Panc1 (cell line): ENCODE results near the gene CDH13. TPM values are rescaled to one million over a fixed set of nuclear protein-coding genes. Genes with fewer than 3 reads are reported as not detected.

Source experiments
- ATAC-seq: fragments of 200-7000 bp; cut with Tn5 transposase; 2 replicates; pipeline ENCODE4 v1.9.1; 2020; ENCODE audit warnings: mild to moderate bottlenecking, moderate library complexity
- BruUV-seq: library from RNA; stranded (reverse); fragments of 400-500 nt; replicated peaks from 2 replicates; lab custom pipeline; 2021; lab: Mats Ljungman, UMichigan
- CTCF ChIA-PET: fragments of 300-600 bp; sonication (Branson Sonifier 250); formaldehyde crosslinking; loops from one replicate; lab custom pipeline; 2022; ENCODE audit warnings: antibody characterized with exemption; lab: Charles Lee
- POLR2A ChIA-PET: fragments of 300-600 bp; sonication (Branson Sonifier 250); formaldehyde crosslinking; loops from one replicate; lab custom pipeline; 2022; ENCODE audit warnings: antibody characterized with exemption; lab: Charles Lee
- DNase-seq: peaks from one replicate; pipeline ENCODE4 v3.0.0-alpha.2; 2010; ENCODE audit warnings: low read depth, low spot score
- H3K27ac ChIP-seq: 2 replicates; pipeline ENCODE4 v1.5.1; 2011; ENCODE audit warnings: mild to moderate bottlenecking, low read length, inconsistent platforms
- H3K27me3 ChIP-seq: fragments of 200-500 bp; sonication (Bioruptor generic); 2 replicates; pipeline ENCODE4 v1.6.0; 2014; ENCODE audit warnings: low read length, inconsistent platforms; ENCODE audit not compliant: control insufficient read depth, insufficient read depth
- H3K36me3 ChIP-seq: fragments of 200-500 bp; sonication (Bioruptor generic); 2 replicates; pipeline ENCODE4 v1.5.1; 2014; ENCODE audit warnings: inconsistent platforms, mild to moderate bottlenecking, low read length, moderate library complexity; ENCODE audit not compliant: control insufficient read depth, insufficient read depth
- H3K4me1 ChIP-seq: 2 replicates; pipeline ENCODE4 v1.5.1; 2011; ENCODE audit warnings: inconsistent platforms, mild to moderate bottlenecking, low read length, moderate library complexity; ENCODE audit not compliant: control insufficient read depth, insufficient read depth
- H3K4me3 ChIP-seq, 2 experiments: 2 replicates each; pipeline ENCODE4 v1.5.1; 2011 to 2012; ENCODE audit warnings: low read depth in 2 of 2, low read length in 2 of 2, mild to moderate bottlenecking in 2 of 2, inconsistent platforms in 1 of 2, moderate library complexity in 1 of 2
- H3K9me3 ChIP-seq: fragments of 200-500 bp; sonication (Bioruptor generic); 2 replicates; pipeline ENCODE4 v1.5.1; 2014; ENCODE audit warnings: low read depth, mild to moderate bottlenecking, inconsistent platforms, low read length, moderate library complexity; ENCODE audit not compliant: control insufficient read depth, insufficient read depth
- POLR2AphosphoS5 ChIP-seq: IDR thresholded peaks from 2 replicates; pipeline ENCODE4 v1.6.1; 2012; ENCODE audit warnings: mild to moderate bottlenecking, low read depth, low read length, moderate library complexity
- SIN3A ChIP-seq: IDR thresholded peaks from 2 replicates; pipeline ENCODE4 v1.6.1; 2012; ENCODE audit warnings: low read depth, mild to moderate bottlenecking, low read length, moderate library complexity, borderline replicate concordance; ENCODE audit not compliant: insufficient read depth
- TCF7L2 ChIP-seq: IDR thresholded peaks from 2 replicates; pipeline ENCODE4 v1.6.1; 2011; ENCODE audit warnings: mild to moderate bottlenecking, low read depth, low read length, inconsistent platforms
- in situ Hi-C: cut with HindIII; loops from 2 replicates; pipeline ENCODE4 v1.10.0; 2016; ENCODE audit warnings: low sequenced_read_pairs, low pct_unique_long_range_greater_than_20kb
- intact Hi-C: fragments of 100-400 bp; cut with micrococcal nuclease; formaldehyde crosslinking; loops from one replicate; pipeline ENCODE4 v1.10.0; 2022; ENCODE audit not compliant: unreplicated experiment
- total RNA-seq: library from RNA; stranded (reverse); gene quantifications from one replicate; pipeline ENCODE4 v1.2.1, GENCODE V29; 2021; ENCODE audit not compliant: unreplicated experiment
- TF ChIP-seq, protein P1 (sequence below), 2 experiments: IDR thresholded peaks; 2 replicates each; pipeline ENCODE4 v1.6.1; 2011 to 2012; ENCODE audit warnings: low read depth in 2 of 2, control low read depth in 1 of 2, low read length in 1 of 2, mild to moderate bottlenecking in 1 of 2, moderate library complexity in 1 of 2; ENCODE audit not compliant: insufficient read depth in 1 of 2
- TF ChIP-seq, protein P2 (sequence below): fragments of 450-650 bp; IDR thresholded peaks from 2 replicates; pipeline ENCODE4 v1.5.1; 2017; ENCODE audit warnings: mild to moderate bottlenecking

Gene CDH13
- total RNA-seq, 1 experiment from 2014 or later: not detected

DNA sequence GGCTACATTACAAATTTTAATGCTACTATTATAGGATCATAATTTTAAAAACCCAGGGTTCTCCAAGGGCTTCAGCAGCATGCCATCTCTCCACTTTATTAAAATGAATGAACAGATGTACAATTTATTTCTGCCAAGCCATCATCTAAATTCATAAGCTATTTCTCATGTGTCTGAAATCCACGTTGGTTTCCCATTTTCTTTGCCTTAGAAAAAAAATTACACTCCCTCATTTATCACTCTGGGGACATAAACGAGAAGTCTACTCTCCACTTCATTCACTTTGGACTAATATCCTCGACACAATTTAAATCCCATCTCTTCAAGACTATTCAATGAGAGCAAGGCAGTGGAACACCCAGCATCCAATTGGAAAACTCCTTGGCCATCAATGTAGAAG is 1002.7 kb downstream of the CDH13 start:
- H3K9me3 ChIP-seq: no peaks in the 10 kb centered on the region
- ChIA-PET POLR2A (no interaction called here), CTCF (no interaction called here)
- in situ Hi-C loops: no loop called here
- no peak for TF ChIP-seq TCF7L2
- TF ChIP-seq, protein P1, sequence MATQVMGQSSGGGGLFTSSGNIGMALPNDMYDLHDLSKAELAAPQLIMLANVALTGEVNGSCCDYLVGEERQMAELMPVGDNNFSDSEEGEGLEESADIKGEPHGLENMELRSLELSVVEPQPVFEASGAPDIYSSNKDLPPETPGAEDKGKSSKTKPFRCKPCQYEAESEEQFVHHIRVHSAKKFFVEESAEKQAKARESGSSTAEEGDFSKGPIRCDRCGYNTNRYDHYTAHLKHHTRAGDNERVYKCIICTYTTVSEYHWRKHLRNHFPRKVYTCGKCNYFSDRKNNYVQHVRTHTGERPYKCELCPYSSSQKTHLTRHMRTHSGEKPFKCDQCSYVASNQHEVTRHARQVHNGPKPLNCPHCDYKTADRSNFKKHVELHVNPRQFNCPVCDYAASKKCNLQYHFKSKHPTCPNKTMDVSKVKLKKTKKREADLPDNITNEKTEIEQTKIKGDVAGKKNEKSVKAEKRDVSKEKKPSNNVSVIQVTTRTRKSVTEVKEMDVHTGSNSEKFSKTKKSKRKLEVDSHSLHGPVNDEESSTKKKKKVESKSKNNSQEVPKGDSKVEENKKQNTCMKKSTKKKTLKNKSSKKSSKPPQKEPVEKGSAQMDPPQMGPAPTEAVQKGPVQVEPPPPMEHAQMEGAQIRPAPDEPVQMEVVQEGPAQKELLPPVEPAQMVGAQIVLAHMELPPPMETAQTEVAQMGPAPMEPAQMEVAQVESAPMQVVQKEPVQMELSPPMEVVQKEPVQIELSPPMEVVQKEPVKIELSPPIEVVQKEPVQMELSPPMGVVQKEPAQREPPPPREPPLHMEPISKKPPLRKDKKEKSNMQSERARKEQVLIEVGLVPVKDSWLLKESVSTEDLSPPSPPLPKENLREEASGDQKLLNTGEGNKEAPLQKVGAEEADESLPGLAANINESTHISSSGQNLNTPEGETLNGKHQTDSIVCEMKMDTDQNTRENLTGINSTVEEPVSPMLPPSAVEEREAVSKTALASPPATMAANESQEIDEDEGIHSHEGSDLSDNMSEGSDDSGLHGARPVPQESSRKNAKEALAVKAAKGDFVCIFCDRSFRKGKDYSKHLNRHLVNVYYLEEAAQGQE (IDR thresholded peaks at IDR 0.05; ENCODE audit: insufficient read depth in 1 of 2, low read depth in 2 of 2, low read length in 1 of 2): no peak
- TF ChIP-seq SIN3A: no peak
- TF ChIP-seq, protein P2, sequence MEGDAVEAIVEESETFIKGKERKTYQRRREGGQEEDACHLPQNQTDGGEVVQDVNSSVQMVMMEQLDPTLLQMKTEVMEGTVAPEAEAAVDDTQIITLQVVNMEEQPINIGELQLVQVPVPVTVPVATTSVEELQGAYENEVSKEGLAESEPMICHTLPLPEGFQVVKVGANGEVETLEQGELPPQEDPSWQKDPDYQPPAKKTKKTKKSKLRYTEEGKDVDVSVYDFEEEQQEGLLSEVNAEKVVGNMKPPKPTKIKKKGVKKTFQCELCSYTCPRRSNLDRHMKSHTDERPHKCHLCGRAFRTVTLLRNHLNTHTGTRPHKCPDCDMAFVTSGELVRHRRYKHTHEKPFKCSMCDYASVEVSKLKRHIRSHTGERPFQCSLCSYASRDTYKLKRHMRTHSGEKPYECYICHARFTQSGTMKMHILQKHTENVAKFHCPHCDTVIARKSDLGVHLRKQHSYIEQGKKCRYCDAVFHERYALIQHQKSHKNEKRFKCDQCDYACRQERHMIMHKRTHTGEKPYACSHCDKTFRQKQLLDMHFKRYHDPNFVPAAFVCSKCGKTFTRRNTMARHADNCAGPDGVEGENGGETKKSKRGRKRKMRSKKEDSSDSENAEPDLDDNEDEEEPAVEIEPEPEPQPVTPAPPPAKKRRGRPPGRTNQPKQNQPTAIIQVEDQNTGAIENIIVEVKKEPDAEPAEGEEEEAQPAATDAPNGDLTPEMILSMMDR: no peak
- no peak for TF ChIP-seq POLR2AphosphoS5
- no peaks in the 10 kb centered on the region for H3K4me1 ChIP-seq
- no peak overlapping the region for H3K4me3 ChIP-seq
- no peaks in the 10 kb centered on the region for H3K36me3 ChIP-seq
- intact Hi-C loops: no loop called here
- ATAC-seq: no peak
- DNase-seq: no peak
- no TSS peak for BruUV-seq
- H3K27ac ChIP-seq: no peak overlapping the region
- H3K27me3 ChIP-seq: no peaks in the 10 kb centered on the region

DNA sequence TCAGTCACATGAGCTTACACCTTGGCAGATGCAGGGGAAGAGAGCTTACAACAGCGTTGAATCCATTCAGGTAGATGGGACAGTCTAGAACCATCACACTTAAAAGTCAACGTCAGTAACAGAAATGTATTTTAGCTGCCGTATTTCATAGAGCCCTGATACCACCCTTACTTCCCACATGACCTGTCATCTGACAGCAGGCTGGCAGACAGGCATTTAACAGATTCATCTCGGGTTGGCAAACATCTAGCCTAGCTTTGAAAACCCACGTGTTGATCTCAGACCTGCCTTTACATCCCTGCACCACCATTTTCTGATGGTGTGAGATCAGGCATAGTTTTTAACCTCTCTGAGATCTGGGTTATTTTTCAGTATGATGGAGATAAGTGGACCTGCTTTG is 1003.1 kb downstream of the CDH13 start:
- H3K4me3 ChIP-seq: no peak overlapping the region
- no peak for DNase-seq
- ChIA-PET POLR2A (no interaction called here), CTCF (no interaction called here)
- H3K27me3 ChIP-seq: no peaks in the 10 kb centered on the region
- intact Hi-C loops (no loop called here), in situ Hi-C loops (no loop called here)
- BruUV-seq: no TSS peak
- H3K36me3 ChIP-seq: no peaks in the 10 kb centered on the region
- no peak overlapping the region for H3K27ac ChIP-seq
- TF ChIP-seq POLR2AphosphoS5: no peak
- TF ChIP-seq, protein P2: no peak
- TF ChIP-seq SIN3A: no peak
- TF ChIP-seq, protein P1 (IDR thresholded peaks at IDR 0.05; ENCODE audit: insufficient read depth in 1 of 2, low read depth in 2 of 2, low read length in 1 of 2): no peak
- no peaks in the 10 kb centered on the region for H3K4me1 ChIP-seq
- ATAC-seq: no peak
- no peaks in the 10 kb centered on the region for H3K9me3 ChIP-seq
